Effector CD8-positive, alpha-beta T cell (primary cell): ENCODE results near the gene ZNF304.

ENCODE experiments used
- DNase-seq: peaks from one replicate; lab custom pipeline; 2025; lab: John Stamatoyannopoulos, UW
- total RNA-seq, 4 experiments: gene quantifications; one replicate each; lab custom pipeline; 2026; lab: John Stamatoyannopoulos, UW

Gene ZNF304
- 30.3 to 63.6 (median 36.5) reads per million in 4 experiments for total RNA-seq

- DNase-seq, result peak; percentile 65
Measured at GRCh38 chr19:57350877-57351805, at the start of gene ZNF304. ZNF304 (plus strand) TSS chr19:57351271; CDS start chr19:57351665, 394 bp downstream.

DNA sequence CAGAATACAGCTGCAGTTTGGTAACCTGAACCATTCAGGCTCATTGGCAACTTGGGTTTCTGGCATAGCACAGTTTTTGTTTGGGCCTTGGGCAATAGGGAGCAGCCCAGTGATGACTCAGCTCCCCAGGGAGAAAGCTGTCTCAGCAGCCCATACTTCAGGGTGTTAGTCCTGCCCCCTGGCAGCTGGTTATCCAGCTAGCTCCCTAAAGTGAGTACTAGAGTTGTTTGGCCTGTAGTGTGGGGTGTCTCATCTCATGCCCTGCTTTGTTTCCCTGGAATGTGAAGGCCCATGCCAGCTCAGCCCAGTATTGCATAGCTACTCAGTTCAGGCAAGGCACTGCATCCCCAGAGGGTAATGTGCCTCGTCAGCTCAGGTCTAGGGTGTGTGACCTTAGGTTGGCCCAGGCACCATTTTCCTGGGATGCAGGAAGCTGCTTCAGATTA lies 49.0 kb upstream of the ZNF304 start:
- no peak for DNase-seq

- no peak for DNase-seq
Measured at GRCh38 chr19:57302727-57303401, 48.2 kb upstream of the ZNF304 start.

- no peak for DNase-seq
Measured at GRCh38 chr19:57305056-57305455, 46.0 kb upstream of the ZNF304 start.

DNA sequence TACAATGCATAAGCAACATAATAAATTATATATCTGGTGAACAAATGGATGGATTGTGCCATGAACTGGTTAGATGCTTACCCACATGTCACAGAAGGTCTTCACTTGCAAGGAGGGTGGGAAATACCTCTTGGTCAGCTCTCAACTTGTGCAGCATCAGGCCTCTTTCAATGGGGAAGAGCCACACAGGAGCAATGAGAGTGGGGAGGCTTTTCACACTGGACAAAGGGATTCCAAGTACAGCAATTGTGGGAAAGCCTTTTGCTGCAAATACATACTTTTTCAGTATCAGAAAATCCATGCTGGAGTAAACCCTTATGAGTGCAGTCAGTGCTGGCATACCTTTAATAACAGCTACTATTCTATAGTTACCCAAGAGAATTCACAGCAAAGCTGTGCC lies 42.6 kb upstream of the ZNF304 start:
- DNase-seq, result no peak

DNA sequence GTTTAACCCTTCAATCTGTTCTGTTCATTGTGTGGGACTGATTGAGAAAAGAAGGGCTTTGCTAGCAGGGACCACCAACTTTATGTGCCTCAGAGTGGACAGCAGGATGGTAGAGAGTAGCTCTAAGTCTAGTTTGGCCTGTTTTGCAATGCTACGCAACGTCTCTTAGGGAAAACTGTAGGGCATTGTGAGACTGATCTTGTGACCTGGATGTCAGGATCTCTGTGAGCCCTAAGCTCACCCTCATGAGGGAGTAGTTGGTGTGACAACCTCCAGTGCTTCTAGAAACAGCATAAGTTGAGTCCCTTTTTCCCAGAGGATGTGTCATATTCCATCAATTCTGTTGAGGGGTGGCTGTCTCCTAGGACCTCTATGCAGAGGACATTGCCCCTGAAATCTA lies 40.3 kb upstream of the ZNF304 start:
- DNase-seq, result no peak

DNA sequence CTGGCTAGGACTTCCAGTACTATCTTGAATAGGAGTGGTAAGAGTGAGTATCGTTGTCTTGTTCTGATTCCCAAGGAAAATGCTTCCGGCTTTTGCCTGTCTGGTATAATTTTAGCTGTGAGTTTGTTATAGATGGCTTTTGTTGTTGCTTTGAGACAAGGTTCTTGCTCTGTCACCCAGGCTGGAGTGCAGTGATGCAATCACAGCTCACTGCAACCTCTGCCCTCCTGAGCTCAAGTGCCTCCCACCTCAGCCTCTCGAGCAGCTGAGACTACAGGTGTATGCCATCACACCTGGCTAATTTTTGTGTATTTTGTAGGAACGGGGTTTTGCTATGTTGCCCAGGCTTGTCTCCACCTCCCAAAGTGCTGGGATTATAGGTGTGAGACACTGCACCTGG lies 36.9 kb upstream of the ZNF304 start:
- DNase-seq, result no peak

DNA sequence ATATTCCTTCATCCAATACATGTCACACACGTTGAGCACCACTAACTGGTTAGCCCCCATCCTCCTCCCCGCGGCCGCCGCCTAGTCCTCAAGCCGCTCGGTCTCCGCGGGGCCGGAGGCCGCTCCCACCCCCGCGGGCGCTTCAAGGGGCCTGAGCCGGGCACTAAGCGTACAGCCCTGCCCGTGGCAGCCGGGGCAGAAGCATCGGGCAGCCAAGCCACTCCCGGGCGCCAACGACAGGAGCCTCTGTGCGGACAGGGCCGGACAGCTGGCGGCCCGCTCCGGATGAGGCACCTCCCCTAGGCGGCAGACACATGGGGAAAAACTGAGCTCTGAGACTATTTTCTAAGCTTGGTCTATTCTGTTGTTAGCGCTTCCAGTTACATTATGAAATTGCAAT lies 33.6 kb upstream of the ZNF304 start:
- no peak for DNase-seq

- DNase-seq, result no peak
Measured at GRCh38 chr19:57319869-57320179, 31.2 kb upstream of the ZNF304 start.

GRCh38 chr19:57320180-57321084 lies 30.6 kb upstream of the ZNF304 start, which contains the start of gene ZNF543:
ZNF543 (plus strand) TSS chr19:57320472; CDS start chr19:57320854, 382 bp downstream.
- DNase-seq, result peak; percentile 79

DNA sequence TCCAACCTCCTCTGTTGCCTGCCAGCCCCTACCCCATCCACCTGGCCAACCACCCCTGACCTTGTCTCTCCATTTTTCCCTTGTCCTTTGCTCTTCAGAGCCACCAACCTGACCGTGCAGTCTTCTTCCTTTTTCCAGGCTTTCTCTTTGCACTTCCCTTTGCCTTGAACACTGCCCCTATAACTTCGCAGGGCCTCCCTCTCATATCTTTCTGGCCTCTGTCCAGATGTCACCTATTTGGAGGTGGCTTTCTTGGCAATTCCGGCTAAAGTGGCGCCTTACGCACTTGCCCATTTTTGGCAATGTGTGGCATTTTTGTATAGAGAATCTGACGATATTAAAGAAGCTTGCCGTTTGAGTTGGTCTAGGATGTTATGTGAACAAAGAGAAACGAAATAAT lies 30.0 kb upstream of the ZNF304 start:
- no peak for DNase-seq

DNA sequence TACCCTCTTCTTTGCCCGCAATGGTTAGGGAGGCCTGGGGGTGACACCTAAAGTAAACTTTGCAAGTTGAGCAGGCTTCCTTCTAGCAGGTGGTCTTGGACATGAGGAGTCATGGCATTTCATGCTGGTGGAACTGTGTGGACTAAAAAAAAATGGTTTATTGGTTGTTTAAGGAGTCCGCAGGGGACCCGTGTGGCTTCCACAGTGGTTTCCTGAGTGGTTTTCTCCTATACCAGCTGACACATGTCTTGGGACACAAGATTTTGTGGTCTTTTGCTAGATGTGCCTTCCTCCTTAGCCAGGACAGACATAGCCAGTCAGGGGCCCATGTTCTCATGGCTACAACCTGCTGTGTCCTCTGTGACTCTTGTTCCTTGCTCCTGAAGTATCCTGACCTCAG lies 29.3 kb upstream of the ZNF304 start:
- no peak for DNase-seq

GRCh38 chr19:57324992-57325391 lies 26.1 kb upstream of the ZNF304 start:
- DNase-seq, result no peak

DNA sequence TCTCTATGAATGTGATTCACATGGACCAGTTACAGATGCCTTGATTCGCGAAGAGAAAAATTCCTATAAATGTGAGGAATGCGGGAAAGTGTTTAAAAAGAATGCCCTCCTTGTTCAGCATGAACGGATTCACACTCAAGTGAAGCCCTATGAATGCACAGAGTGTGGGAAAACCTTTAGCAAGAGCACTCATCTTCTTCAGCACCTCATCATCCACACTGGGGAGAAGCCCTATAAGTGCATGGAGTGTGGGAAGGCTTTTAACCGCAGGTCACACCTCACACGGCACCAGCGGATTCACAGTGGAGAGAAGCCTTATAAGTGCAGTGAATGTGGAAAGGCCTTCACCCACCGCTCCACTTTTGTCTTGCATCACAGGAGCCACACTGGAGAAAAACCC lies 23.1 kb upstream of the ZNF304 start:
- no peak for DNase-seq

DNA sequence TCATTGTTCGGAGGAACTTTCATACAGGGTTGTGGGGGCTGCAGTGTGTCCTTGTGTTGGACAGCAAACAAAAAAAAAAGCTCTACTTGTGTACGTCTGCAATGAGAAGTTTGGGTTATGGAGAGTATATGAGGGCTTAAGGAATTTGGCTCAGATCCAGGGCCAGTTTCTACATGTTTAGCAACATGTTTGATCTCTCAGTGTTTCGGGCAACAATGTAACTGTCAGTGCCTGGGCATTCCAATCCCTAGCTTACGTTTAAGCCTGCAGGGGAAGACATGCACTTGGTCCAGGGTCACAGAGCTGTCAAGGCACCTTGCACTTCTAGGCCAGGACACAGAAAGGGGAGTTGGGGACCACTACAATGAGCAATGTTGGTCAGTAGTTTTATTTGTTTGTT lies 16.9 kb upstream of the ZNF304 start:
- DNase-seq, result no peak

DNA sequence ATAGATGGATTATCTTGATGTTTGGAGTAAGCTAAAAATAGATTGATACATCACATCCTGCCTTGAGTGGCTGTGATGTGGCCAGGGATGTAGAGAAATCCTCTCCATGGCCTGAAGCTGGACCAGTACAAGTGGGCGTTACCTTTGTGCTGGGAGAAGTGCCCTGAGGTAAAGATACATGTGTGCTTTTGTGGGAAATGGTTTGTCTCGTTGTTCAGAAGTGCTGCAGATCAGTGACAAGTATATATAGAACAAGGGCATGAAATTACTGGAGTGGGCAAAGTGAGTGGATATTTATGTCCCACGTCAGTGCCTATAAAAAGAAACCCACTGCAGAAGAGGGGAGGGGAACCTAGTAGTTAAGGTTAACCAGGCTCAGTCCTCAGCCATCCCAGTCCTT lies 12.2 kb upstream of the ZNF304 start:
- no peak for DNase-seq

DNA sequence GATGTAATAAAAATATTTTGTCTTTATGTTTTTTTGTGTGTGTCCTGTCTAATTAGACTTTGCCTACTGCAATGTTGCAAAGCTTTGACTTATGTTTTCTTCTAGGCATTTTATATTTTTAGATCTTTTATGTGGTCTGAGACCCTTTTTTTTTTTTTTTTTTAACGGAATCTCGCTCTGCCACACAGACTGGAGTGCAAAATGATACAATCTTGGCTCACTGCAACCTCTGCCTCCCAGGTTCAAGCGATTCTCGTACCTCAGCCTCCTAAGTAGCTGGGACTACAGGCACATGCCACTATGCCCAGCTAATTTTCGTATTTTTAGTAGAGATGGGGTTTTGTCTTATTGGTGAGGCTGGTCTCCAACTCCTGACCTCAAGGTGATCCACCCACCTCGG lies 8.5 kb upstream of the ZNF304 start:
- no peak for DNase-seq

GRCh38 chr19:57348136-57348535 lies 2.9 kb upstream of the ZNF304 start:
- DNase-seq, result no peak

DNA sequence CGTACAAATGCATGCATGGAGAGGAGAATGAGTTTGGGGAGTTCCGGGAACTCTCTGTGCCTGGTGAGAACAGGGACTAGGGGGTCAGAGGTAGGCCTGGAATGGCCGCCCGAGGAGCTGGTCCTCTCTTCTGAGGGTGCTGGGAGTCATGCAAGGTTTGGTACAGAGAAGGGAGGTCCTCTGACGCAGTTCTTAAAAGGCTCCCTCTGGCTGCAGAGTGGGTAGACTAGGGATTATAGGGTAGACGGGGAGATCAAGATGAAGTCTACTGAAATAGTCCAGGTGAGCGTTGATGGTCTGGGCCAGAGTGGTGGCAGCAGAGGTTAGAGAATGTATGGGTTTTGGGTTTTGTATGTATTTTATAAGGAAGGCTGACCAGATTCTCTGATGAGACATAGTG lies 796 bp downstream of the ZNF304 start:
- no peak for DNase-seq

- DNase-seq, result no peak
Measured at GRCh38 chr19:57355916-57356315, 4.8 kb downstream of the ZNF304 start.

- DNase-seq, result no peak
Measured at GRCh38 chr19:57357406-57357805, 6.3 kb downstream of the ZNF304 start.

GRCh38 chr19:57359300-57359699 lies 8.2 kb downstream of the ZNF304 start:
- no peak for DNase-seq
